Measurements from ENCODE around the gene TLK1. TPM values are rescaled to one million over a fixed set of nuclear protein-coding genes. Genes with fewer than 3 reads are reported as not detected.

TLK1 gene
- total and polyA plus RNA-seq, 9 of the 15 experiments (the other 6 are each of a cell fraction or from before 2014, with no cell fraction given): 20.2 to 101 (median 40.5) TPM

GRCh38 chr2:171205551-171205950 is 44.9 kb upstream of the TLK1 start:
- no peak overlapping the region for H3K4me3 ChIP-seq
- no peak for TF ChIP-seq DDX20 (tag; IDR thresholded peaks at IDR 0.05; ENCODE audit: low read depth)
- peaks cover 0 to 8% of the 10 kb centered on the region in 2 experiments; a peak in 3 of 5 replicates for H3K4me1 ChIP-seq (replicated peaks in 1 of 2; ENCODE audit: control insufficient read depth in 2 of 2, insufficient read depth in 2 of 2, low read length in 2 of 2)
- intact Hi-C loops (cut with micrococcal nuclease) (no loop called here), in situ Hi-C loops (cut with MboI) (no loop called here)
- DNase-seq (ENCODE audit: extremely low read depth in 1 of 4, low spot score in 3 of 4) (no peak), FAIRE-seq (no peak), ATAC-seq (no peak)
- H3K36me3 ChIP-seq (ENCODE audit: control insufficient read depth, insufficient read depth, low read length): no peaks in the 10 kb centered on the region
- ChIA-PET CTCF (ENCODE audit: low intra/inter-chr PET ratio) (no interaction called here), POLR2A (interaction anchor here (0.7 kb wide), 1 partner anchor 11 kb away, joined by 3 read pairs; no protein-coding TSS in a partner anchor)
- H3K9me1 ChIP-seq (ENCODE audit: control insufficient read depth, insufficient read depth, low read length): no peaks in the 10 kb centered on the region
- no peak overlapping the region for H2AFZ ChIP-seq (ENCODE audit: low read depth, low read length)
- no peaks in the 10 kb centered on the region for H3K9me3 ChIP-seq (replicated peaks; ENCODE audit: control insufficient read depth, insufficient read depth, low read depth, low read length)
- no peak overlapping the region for H3K4me2 ChIP-seq (ENCODE audit: insufficient read depth, low read length)
- no TSS peak for BruUV-seq (replicated peaks)
- H4K20me1 ChIP-seq (replicated peaks; ENCODE audit: control insufficient read depth, insufficient read depth, low read length): no peaks in the 10 kb centered on the region
- H3K79me2 ChIP-seq (ENCODE audit: control insufficient read depth, insufficient read depth, low read length): no peaks in the 10 kb centered on the region
- no peaks in the 10 kb centered on the region for H3K27me3 ChIP-seq (ENCODE audit: control insufficient read depth in 2 of 2, insufficient read depth in 2 of 2, low read length in 2 of 2)
- H3K9ac ChIP-seq (ENCODE audit: insufficient read depth in 1 of 2, low read depth in 2 of 2, low read length in 2 of 2): no peak overlapping the region
- no peak overlapping the region for H3K27ac ChIP-seq (ENCODE audit: extremely low read depth, low read depth, low read length)
- WGBS (ENCODE audit: insufficient coverage, low coverage, missing lambda C conversion rate): 68% methylated on average over 2 of the region's 2 CpGs

- Histone ChIP-seq H3K36me3 (ENCODE audit: control insufficient read depth, insufficient read depth, low read length) (no peaks in the 10 kb centered on the region), H3K4me1 (replicated peaks in 1 of 2; ENCODE audit: control insufficient read depth in 2 of 2, insufficient read depth in 2 of 2, low read length in 2 of 2) (no peaks in the 10 kb centered on the region), H3K9ac (ENCODE audit: insufficient read depth in 1 of 2, low read depth in 2 of 2, low read length in 2 of 2) (no peak overlapping the region), H2AFZ (ENCODE audit: low read depth, low read length) (no peak overlapping the region), H3K9me1 (ENCODE audit: control insufficient read depth, insufficient read depth, low read length) (no peaks in the 10 kb centered on the region), H3K27ac (ENCODE audit: extremely low read depth, low read depth, low read length) (no peak overlapping the region), H4K20me1 (replicated peaks; ENCODE audit: control insufficient read depth, insufficient read depth, low read length) (no peaks in the 10 kb centered on the region), H3K27me3 (ENCODE audit: control insufficient read depth in 2 of 2, insufficient read depth in 2 of 2, low read length in 2 of 2) (no peaks in the 10 kb centered on the region), H3K4me3 (no peak overlapping the region), H3K9me3 (replicated peaks; ENCODE audit: control insufficient read depth, insufficient read depth, low read depth, low read length) (no peaks in the 10 kb centered on the region), H3K4me2 (ENCODE audit: insufficient read depth, low read length) (no peak overlapping the region), H3K79me2 (ENCODE audit: control insufficient read depth, insufficient read depth, low read length) (no peaks in the 10 kb centered on the region)
- BruUV-seq (replicated peaks): no TSS peak
- intact Hi-C loops (cut with micrococcal nuclease): no loop called here
- in situ Hi-C loops (cut with MboI): no loop called here
- ATAC-seq: no peak
- no peak for FAIRE-seq
- POLR2A ChIA-PET: interaction anchor here (0.6 to 2.3 kb wide), 5 partner anchors 9 to 67 kb away, joined by 3 to 5 read pairs (median 3); no protein-coding TSS in a partner anchor
- 50% methylated on average over 4 of the region's 4 CpGs for WGBS (ENCODE audit: insufficient coverage, low coverage, missing lambda C conversion rate)
- no peak for DNase-seq (ENCODE audit: extremely low read depth in 1 of 4, low spot score in 3 of 4)
- CTCF ChIA-PET (ENCODE audit: low intra/inter-chr PET ratio): no interaction called here
- TF ChIP-seq ZNF57 (CRISPR knock-in tag; IDR thresholded peaks at IDR 0.05) (no peak), TOE1 (IDR thresholded peaks at IDR 0.05; ENCODE audit: borderline replicate concordance) (no peak), TOE1 (CRISPR knock-in tag; IDR thresholded peaks at IDR 0.05; ENCODE audit: borderline replicate concordance, low read depth) (no peak), GATAD2B (IDR thresholded peaks at IDR 0.05; ENCODE audit: borderline replicate concordance) (peak; percentile 96), KLF6 (CRISPR knock-in tag; IDR thresholded peaks at IDR 0.05; ENCODE audit: borderline replicate concordance) (no peak), NBN (IDR thresholded peaks at IDR 0.05; ENCODE audit: low read depth) (no peak), ZNF644 (tag; IDR thresholded peaks at IDR 0.05; ENCODE audit: low read depth) (no peak), GATA2 (CRISPR knock-in tag; IDR thresholded peaks at IDR 0.05) (peak; percentile 62), TAF15 (IDR thresholded peaks at IDR 0.05; ENCODE audit: low read depth, low read length) (no peak), NFE2L1 (tag; IDR thresholded peaks at IDR 0.05; ENCODE audit: borderline replicate concordance, low read depth) (no peak), CREB1 (IDR thresholded peaks at IDR 0.05) (no peak), CREB1 (CRISPR knock-in tag; IDR thresholded peaks at IDR 0.05) (no peak), HSF4 (CRISPR knock-in tag; IDR thresholded peaks at IDR 0.05; ENCODE audit: borderline replicate concordance) (no peak), RFX1 (IDR thresholded peaks at IDR 0.05) (no peak), HINFP (tag; conservative IDR thresholded peaks at IDR 0.05; ENCODE audit: low read depth) (no peak), HEY1 (CRISPR knock-in tag; IDR thresholded peaks at IDR 0.05; ENCODE audit: borderline replicate concordance) (no peak), ZNF316 (IDR thresholded peaks at IDR 0.05) (no peak)
These were observed 41.1 kb upstream of the TLK1 start for GRCh38 chr2:171201767-171202166.

All from K562 (cell line).